Heart left ventricle (tissue), 13 donors: ENCODE measurements around the gene NUDT16L1.
"Not testable (repeated sequence)": the region's sequence is repeated elsewhere in the genome, so short reads cannot be mapped to it uniquely, and the experiment has no call there.

Experiments
- POLR2A ChIP-seq, 2 donors: fragments of 450-650 bp; IDR thresholded peaks; one replicate each; pipeline ENCODE4 v1.6.1; 2017; ENCODE audit warnings: antibody characterized with exemption in 2 of 2, mild to moderate bottlenecking in 2 of 2, moderate library complexity in 2 of 2
- TF ChIP-seq, protein P1 (sequence below), 12 donors: fragments of 200-600 bp; sonication (generic) in 4 of 12; IDR thresholded peaks; one replicate each; pipeline versions ENCODE4 v1.5.0 to v1.8.0; 2018 to 2022; ENCODE audit warnings: antibody characterized with exemption in 12 of 12, mild to moderate bottlenecking in 5 of 12
- donor health status: ischemic (EF 13 %, LVEDD 7.1; RV severe dilation, severe dysfunction).
- donor health status: DM: no; HTN: yes; CAD: no.
- donor health status: DM: no; HTN: no; CAD: no.
- donor health status: ischemic (EF 25% LVEDD 6.9; RV normal size, moderate dysfunction).
- donor health status: ischemic (EF 25% LVEDD 5.7; RV mildly dilated, moderate dysfunction).
- donor health status: ischemic (EF 35%, LVEDD 5.7; RV mildly dilated, moderate dysfunction).
- donor health status: nonischemic (EF 11% LVEDD 7.7; RV severe dilation, severe dysfunction).
- donor health status: DM: yes; HTN: yes; CAD: no.
- donor health status: PGD.
- donor health status: ischemic (EF 29% LVEDD 5.4; RV normal size, mild dysfunction).
- donor health status: nonischemic (EF 23%, LVEDD 6.1; RV moderate dilation, normal function).

GRCh38 chr16:4650443-4651074, 42.8 kb upstream of the NUDT16L1 start:
- TF ChIP-seq, protein P1, sequence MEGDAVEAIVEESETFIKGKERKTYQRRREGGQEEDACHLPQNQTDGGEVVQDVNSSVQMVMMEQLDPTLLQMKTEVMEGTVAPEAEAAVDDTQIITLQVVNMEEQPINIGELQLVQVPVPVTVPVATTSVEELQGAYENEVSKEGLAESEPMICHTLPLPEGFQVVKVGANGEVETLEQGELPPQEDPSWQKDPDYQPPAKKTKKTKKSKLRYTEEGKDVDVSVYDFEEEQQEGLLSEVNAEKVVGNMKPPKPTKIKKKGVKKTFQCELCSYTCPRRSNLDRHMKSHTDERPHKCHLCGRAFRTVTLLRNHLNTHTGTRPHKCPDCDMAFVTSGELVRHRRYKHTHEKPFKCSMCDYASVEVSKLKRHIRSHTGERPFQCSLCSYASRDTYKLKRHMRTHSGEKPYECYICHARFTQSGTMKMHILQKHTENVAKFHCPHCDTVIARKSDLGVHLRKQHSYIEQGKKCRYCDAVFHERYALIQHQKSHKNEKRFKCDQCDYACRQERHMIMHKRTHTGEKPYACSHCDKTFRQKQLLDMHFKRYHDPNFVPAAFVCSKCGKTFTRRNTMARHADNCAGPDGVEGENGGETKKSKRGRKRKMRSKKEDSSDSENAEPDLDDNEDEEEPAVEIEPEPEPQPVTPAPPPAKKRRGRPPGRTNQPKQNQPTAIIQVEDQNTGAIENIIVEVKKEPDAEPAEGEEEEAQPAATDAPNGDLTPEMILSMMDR (IDR thresholded peaks at IDR 0.05) = peak; percentile 43 to 89 (median 62)
- TF ChIP-seq POLR2A (IDR thresholded peaks at IDR 0.05) = not testable (repeated sequence)
